ENCODE measurements around the gene DNM3.
"Not testable (repeated sequence)": the region's sequence is repeated elsewhere in the genome, so short reads cannot be mapped to it uniquely, and the experiment has no call there.

DNM3 gene

GRCh38 chr1:172024516-172024915, 183.2 kb downstream of the DNM3 start:
- DNase-seq (ENCODE audit: insufficient read length, low spot score) (no peak), FAIRE-seq (no peak)
- no peak for TF ChIP-seq CTCF (IDR thresholded peaks at IDR 0.05; ENCODE audit: insufficient read depth, missing control alignments)

- FAIRE-seq; DNase-seq (ENCODE audit: insufficient read length, low spot score): not testable (repeated sequence)
Observed at GRCh38 chr1:172024944-172025738, 183.8 kb downstream of the DNM3 start.

GRCh38 chr1:172040466-172040865, 199.2 kb downstream of the DNM3 start:
- no peak for TF ChIP-seq CTCF (IDR thresholded peaks at IDR 0.05; ENCODE audit: insufficient read depth, missing control alignments)
- DNase-seq (ENCODE audit: insufficient read length, low spot score) (no peak), FAIRE-seq (no peak)

GRCh38 chr1:172041102-172041501, 199.8 kb downstream of the DNM3 start:
- FAIRE-seq (no peak), DNase-seq (ENCODE audit: insufficient read length, low spot score) (no peak)
- no peak for TF ChIP-seq CTCF (IDR thresholded peaks at IDR 0.05; ENCODE audit: insufficient read depth, missing control alignments)

- DNase-seq (ENCODE audit: insufficient read length, low spot score): no peak
- no peak for FAIRE-seq
- peak; percentile 38 for TF ChIP-seq CTCF (IDR thresholded peaks at IDR 0.05; ENCODE audit: insufficient read depth, missing control alignments)
Observed at GRCh38 chr1:172041742-172042141, 200.4 kb downstream of the DNM3 start.

- DNase-seq (ENCODE audit: insufficient read length, low spot score) (no peak), FAIRE-seq (no peak)
- TF ChIP-seq CTCF (IDR thresholded peaks at IDR 0.05; ENCODE audit: insufficient read depth, missing control alignments): no peak
Observed at GRCh38 chr1:172043900-172044299, 202.6 kb downstream of the DNM3 start.

GRCh38 chr1:172051898-172052297, 210.6 kb downstream of the DNM3 start:
- TF ChIP-seq CTCF (IDR thresholded peaks at IDR 0.05; ENCODE audit: insufficient read depth, missing control alignments): no peak
- no peak for DNase-seq (ENCODE audit: insufficient read length, low spot score)
- FAIRE-seq: no peak

Data from D721Med (cell line).